NOMO-1 treated with DMSO at 0.1 percent for 48 hours (cell line): ENCODE data around the gene ESR2.
"Not testable (repeated sequence)": the region's sequence is repeated elsewhere in the genome, so short reads cannot be mapped to it uniquely, and the experiment has no call there.

Source experiments
- DNase-seq: peaks from one replicate; lab custom pipeline; 2025; ENCODE audit not compliant: unreplicated experiment; lab: John Stamatoyannopoulos, UW

ESR2 gene

GRCh38 chr14:64201296-64201695 lies 92.9 kb downstream of the ESR2 start:
- no peak for DNase-seq

DNA sequence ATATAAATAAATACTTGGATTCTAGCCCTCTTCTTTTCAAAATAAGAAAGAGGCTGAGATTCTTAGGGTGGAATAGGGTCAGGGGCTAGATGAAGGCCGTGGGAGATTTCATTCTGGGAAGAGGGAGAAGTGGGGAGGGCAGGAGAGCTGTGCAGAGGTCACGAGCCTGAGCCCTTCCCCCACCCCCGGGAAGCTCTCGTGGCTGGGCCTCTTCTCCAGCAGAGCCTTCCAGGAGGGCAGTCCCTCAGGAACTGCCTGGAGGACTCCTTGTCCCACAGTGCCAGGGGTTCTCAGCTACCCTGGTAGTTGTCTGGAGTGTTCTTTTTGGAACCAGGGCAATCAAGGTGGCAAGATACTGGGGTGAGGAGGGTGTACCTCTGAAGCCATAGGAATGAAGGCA lies 94.0 kb downstream of the ESR2 start:
- no peak for DNase-seq

DNA sequence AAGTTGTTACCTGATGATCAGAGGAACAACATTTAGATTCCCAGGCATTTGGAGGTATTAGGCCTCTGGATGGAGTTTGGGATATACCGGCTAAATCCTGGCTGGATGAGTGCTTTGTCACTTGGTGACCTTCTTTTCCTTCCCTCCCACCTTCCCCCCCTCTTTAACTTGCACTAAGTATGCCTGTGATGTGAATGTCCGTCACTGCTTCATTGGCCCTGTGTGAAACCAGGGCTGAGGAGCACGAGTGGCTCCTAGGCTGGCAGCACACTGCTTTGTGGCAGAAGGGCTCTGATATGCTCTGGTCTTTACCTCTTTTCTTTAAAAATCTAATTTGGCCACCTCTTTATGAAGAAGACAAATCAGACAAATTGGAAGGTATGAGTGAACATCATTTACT lies 95.7 kb downstream of the ESR2 start:
- DNase-seq = no peak

- DNase-seq = no peak
These were observed 96.2 kb downstream of the ESR2 start for GRCh38 chr14:64197996-64198395.

DNA sequence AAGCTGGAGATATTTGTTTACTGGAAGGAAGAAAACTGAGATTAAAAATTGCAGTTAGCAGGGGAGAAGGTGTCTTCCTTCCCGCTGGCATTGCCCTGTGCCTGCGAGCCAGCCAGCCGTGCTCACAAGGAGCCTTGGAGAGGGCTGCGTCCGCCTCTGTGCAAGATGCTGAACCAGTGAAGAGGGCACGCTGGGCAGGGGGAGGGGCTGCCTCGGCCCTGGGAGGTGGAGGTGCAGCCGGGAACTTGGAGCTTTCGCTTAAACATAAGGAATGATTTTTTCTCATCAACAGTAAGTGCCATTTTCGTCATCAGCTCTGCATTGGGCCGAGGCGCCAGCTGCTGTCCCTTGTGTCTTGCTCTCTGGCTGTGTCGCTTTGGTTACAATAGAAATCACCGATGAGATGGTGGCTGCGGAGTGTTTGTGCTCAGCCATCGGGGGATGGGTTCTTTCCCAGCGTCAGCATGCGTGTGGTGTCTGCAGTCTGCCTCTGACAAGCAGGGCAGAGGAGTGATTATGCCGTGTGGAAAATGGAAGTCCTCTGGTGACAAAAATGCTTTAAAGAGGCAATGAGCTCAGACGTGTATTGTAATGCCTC lies 97.3 kb downstream of the ESR2 start:
- DNase-seq = no peak

DNA sequence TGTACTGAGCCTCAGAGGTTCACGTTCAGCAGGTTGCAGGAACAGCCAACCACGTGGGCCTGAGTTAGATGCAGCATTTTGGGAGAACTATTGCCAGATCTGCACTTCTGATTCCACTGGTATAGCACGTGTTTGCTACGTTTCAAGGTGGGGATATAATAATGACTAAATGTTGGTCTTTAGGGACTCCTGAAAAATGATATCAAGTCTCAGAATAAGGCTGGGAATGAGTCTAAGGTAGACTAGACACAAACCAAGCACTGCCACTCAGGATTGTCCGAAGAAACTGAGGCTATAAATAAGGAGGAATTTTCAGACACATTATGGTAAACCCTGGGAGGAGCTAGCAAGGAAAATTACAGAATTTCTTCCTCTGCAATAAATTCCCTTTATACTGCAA lies 98.1 kb downstream of the ESR2 start:
- no peak for DNase-seq

- no peak for DNase-seq
These were observed 99.0 kb downstream of the ESR2 start for GRCh38 chr14:64195199-64195598.

DNA sequence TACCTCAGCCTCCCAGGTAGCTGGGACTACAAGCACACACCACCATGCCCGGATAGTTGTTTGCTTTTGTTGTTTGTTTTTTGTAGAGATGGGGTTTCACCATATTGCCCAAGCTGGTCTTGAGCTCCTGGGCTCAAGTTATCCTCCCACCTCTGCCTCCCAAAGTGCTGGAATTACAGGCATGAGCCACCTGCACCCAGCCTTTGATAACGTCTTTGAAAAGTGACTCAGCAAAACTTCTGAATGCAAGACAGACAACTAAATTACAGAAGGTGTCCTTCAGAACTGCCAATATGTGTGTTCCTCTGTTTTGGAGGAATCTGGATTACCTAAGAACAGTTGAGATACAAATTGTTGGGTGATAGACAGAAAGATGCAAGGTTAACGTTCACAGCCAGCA lies 99.8 kb downstream of the ESR2 start:
- DNase-seq = no peak

DNA sequence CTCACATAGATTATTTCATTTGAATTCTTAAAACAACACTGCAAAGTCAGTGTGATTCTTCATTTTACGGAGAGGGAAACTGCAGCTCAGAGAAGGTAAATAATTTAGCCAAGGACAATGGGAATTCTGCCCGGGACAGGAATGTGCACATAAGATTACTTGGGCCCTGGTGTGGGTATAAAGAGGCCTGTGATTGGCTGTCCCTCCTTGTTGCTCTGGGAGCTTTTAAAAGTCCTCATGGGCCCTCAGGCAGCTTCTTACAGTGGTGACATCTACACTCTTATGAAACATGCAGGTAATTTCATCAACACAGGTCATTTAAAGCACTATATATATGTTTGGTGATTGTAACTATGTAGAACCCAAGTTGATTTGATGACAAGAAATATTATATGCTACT lies 100.3 kb downstream of the ESR2 start:
- DNase-seq = no peak

DNA sequence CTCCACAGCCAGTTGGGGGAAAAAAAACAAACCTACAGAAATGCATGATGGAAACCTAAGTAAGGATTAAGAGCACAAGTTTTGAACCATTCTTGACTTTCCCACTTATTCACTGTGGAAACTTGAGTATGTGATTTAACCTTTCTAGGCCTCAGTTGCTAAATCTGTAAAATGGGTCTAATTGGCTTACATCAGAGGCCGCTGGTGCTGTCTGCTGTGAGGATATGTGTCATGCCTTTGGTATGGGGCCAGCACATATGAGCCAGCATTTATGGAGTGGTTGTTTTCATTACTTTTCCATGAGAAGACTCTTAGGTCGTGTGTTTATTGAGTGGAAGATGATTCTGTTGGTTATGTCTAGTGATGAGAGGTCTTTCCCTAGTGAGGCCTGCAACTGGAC lies 102.4 kb downstream of the ESR2 start:
- DNase-seq = no peak

- DNase-seq = no peak
These were observed 103.1 kb downstream of the ESR2 start for GRCh38 chr14:64190974-64191502.

DNA sequence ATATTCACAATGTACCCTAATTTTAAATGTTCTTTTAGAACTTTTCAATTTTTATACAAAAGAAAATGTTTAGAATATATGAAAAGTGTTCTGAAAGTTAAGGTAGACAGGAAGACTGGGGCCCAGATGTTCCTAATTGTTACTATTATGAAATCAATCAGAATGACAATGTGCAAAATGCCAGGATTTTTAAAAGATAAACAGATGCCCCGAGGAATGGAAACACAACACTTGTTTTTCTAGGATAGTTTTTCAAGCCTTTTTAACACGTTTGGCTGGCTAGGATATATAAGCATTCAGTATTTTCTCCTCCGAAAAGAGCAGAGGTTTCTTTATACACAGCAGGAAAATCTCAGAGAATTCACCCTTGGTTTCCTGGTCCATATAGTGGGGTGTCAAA lies 106.8 kb downstream of the ESR2 start:
- DNase-seq = no peak

DNA sequence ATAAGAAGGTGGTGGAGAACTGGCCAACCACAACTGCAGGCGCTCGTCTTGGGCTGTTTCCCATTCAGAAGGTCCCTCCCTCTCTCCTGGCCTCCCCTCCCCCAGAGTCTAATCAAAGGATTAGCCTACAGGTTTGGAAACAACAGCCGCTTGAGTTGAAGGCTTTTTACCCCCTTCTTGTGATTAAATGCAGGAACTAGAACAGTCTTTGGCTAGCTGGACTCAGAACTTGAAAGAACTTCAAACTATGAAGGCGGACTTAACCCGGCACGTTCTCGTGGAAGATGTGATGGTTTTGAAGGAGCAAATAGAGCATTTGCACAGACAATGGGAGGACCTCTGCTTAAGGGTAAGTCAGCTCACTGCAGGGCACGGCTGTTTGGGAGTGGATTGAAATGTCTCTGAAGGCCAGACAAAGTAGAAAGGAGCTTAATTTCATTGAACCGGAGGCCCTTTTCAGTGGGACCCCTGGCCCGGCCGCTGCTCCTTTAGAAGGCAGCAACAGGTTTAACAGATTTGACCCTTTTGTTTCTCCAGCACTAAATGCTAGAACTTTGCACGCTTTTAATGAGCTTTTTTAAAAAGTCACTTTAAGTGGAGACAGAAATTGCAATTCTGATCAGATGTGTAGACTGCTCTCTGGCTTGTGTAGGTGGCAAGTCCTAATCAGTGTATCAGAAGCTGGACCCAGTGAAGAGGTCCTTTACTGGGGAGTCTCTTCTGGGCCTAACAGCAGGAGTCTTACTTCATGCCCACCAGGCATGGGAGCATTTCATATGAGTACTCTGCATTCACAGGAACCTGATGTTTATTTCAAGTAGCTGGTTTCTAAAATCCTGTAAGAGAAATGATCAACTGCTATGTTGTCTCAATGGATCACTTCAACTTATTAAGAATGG lies 107.7 kb downstream of the ESR2 start:
- no peak for DNase-seq

- no peak for DNase-seq
These were observed 109.0 kb downstream of the ESR2 start for GRCh38 chr14:64185184-64185583.

- no peak for DNase-seq
These were observed 110.0 kb downstream of the ESR2 start for GRCh38 chr14:64184103-64184729.

DNA sequence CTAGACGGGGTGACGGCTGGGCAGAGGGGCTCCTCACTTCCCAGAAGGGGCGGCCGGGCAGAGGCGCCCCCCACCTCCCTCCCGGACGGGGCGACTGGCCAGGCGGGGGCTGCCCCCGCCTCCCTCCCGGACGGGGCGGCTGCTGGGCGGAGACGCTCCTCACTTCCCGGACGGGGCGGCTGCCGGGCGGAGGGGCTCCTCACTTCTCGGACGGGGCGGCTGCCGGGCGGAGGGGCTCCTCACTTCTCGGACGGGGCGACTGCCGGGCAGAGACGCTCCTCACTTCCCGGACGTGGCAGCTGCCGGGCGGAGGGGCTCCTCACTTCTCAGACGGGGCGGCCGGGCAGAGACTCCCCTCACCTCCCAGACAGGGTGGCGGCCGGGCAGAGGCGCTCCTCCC lies 111.3 kb downstream of the ESR2 start:
- not testable (repeated sequence) for DNase-seq

GRCh38 chr14:64178814-64179213 lies 115.4 kb downstream of the ESR2 start:
- DNase-seq = no peak

DNA sequence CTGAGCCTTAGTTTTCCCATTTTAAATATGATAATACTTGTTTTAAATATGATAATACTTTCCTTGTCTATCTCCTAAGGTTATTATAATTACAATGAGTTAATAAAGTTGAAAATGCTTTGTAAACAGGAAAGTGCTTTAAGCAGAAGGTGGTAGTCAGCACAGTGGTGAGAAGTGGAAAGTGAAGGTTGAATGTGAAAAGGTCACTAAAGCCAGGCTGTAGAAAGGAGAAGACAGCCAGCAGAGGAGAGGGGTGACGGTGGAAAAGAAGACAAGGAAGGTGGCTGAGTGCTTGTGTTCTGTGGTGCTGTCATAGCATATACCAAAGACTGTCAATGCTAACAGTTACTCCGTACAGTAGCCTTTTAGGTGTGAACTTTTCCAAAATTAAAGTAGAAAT lies 117.8 kb downstream of the ESR2 start:
- no peak for DNase-seq

- no peak for DNase-seq
These were observed 119.0 kb downstream of the ESR2 start for GRCh38 chr14:64174922-64175782.

- DNase-seq = peak; percentile 37
These were observed 124.0 kb downstream of the ESR2 start for GRCh38 chr14:64170181-64170580.

DNA sequence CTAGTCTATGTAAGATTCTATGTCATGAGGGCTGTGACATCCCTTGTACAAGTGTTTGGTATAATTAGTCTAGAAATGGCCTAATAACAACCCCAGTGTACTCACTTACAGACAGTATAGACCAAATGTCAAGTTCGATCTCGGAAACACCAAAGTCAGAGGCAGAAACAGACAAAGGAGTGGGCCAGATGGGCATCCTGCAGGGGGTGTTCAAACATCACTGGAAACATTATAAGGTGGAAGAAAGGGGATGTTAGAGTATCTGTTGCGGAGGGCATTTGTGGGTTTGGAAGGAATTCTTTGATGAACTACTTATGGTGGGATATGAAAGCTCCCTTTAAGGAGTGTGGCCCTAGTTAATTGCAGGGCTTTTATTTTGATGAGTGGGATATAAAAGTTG lies 134.6 kb downstream of the ESR2 start:
- DNase-seq = no peak
